ENCODE results near the gene SLC12A3. TPM values are rescaled to one million over a fixed set of nuclear protein-coding genes. Genes with fewer than 3 reads are reported as not detected.

Gene SLC12A3
- total RNA-seq: under 1 TPM in 2 of 6 donors, not detected in 4; 0.06 to 0.61 TPM

- no peaks in the 10 kb centered on the region for H3K9me3 ChIP-seq
- 52 to 80% methylated on average over 3 to 10 of the region's 12 CpGs for WGBS, 2 donors
- no peak for ATAC-seq (ENCODE audit: low FRiP score in 2 of 2)
- peaks cover 6 to 28% (median 14%) of the 10 kb centered on the region in 4 donors for H3K4me1 ChIP-seq
- DNase-seq: peak in 1 of 2 donors; percentile 52
- no peak for TF ChIP-seq EP300 (IDR thresholded peaks at IDR 0.05)
- TF ChIP-seq POLR2A (IDR thresholded peaks at IDR 0.05): no peak
- TF ChIP-seq POLR2AphosphoS5 (IDR thresholded peaks at IDR 0.05): no peak
- no peak for TF ChIP-seq CTCF (IDR thresholded peaks at IDR 0.05)
- no peak within 1 kb of the TSS for H3K4me3 ChIP-seq
- no peaks in the 10 kb centered on the region for H3K27me3 ChIP-seq
- H3K36me3 ChIP-seq: no peaks in the 10 kb centered on the region
- H3K27ac ChIP-seq: no peak within 1 kb of the TSS
These were observed at the start of gene SLC12A3 for GRCh38 chr16:56864960-56865359. Gene SLC12A3, plus strand, starts transcription at chr16:56865207. Its CDS starts 29 bp downstream, at chr16:56865236.

- no peaks in the 10 kb centered on the region for H3K4me1 ChIP-seq
- no peak for TF ChIP-seq CTCF (IDR thresholded peaks at IDR 0.05)
- no peak for TF ChIP-seq EP300 (IDR thresholded peaks at IDR 0.05)
- TF ChIP-seq POLR2A (IDR thresholded peaks at IDR 0.05): no peak
- TF ChIP-seq POLR2AphosphoS5 (IDR thresholded peaks at IDR 0.05): no peak
- ATAC-seq (ENCODE audit: low FRiP score in 2 of 2) (no peak), DNase-seq (no peak)
- no peaks in the 10 kb centered on the region for H3K27me3 ChIP-seq
- no peak overlapping the region for H3K4me3 ChIP-seq
- H3K27ac ChIP-seq: no peak overlapping the region
- peaks cover 0 to 15% (median 9%) of the 10 kb centered on the region in 4 donors for H3K36me3 ChIP-seq
- no peaks in the 10 kb centered on the region for H3K9me3 ChIP-seq
These were observed 49.3 kb upstream of the SLC12A3 start for GRCh38 chr16:56815721-56816120.

- TF ChIP-seq POLR2AphosphoS5 (IDR thresholded peaks at IDR 0.05): no peak
- no peak for TF ChIP-seq CTCF (IDR thresholded peaks at IDR 0.05)
- no peak for TF ChIP-seq POLR2A (IDR thresholded peaks at IDR 0.05)
- TF ChIP-seq EP300 (IDR thresholded peaks at IDR 0.05): no peak
- ATAC-seq (ENCODE audit: low FRiP score in 2 of 2): no peak
- no peak overlapping the region for H3K27ac ChIP-seq
- no peak for DNase-seq
- H3K4me1 ChIP-seq: no peaks in the 10 kb centered on the region
- H3K36me3 ChIP-seq: peaks cover 0 to 27% (median 14%) of the 10 kb centered on the region in 4 donors
- H3K27me3 ChIP-seq: no peaks in the 10 kb centered on the region
- no peaks in the 10 kb centered on the region for H3K9me3 ChIP-seq
- no peak overlapping the region for H3K4me3 ChIP-seq
These were observed 48.0 kb upstream of the SLC12A3 start for GRCh38 chr16:56817056-56817455.

GRCh38 chr16:56817938-56818337 lies 47.1 kb upstream of the SLC12A3 start:
- H3K4me1 ChIP-seq: no peaks in the 10 kb centered on the region
- WGBS, 2 donors: 96 to 100% methylated on average over 1 of the region's 1 CpG

More at GRCh38 chr16:56817938-56818337, 47.1 kb upstream of the SLC12A3 start:
- ATAC-seq (ENCODE audit: low FRiP score in 2 of 2): no peak
- H3K4me3 ChIP-seq: no peak overlapping the region
- peaks cover 0 to 32% (median 14%) of the 10 kb centered on the region in 4 donors for H3K36me3 ChIP-seq
- TF ChIP-seq POLR2AphosphoS5 (IDR thresholded peaks at IDR 0.05): no peak
- no peak for TF ChIP-seq EP300 (IDR thresholded peaks at IDR 0.05)
- no peak for TF ChIP-seq CTCF (IDR thresholded peaks at IDR 0.05)
- no peaks in the 10 kb centered on the region for H3K27me3 ChIP-seq
- H3K9me3 ChIP-seq: no peaks in the 10 kb centered on the region
- H3K27ac ChIP-seq: no peak overlapping the region
- DNase-seq: no peak
